ENCODE results near the gene SLC22A23.

SLC22A23 gene

DNA sequence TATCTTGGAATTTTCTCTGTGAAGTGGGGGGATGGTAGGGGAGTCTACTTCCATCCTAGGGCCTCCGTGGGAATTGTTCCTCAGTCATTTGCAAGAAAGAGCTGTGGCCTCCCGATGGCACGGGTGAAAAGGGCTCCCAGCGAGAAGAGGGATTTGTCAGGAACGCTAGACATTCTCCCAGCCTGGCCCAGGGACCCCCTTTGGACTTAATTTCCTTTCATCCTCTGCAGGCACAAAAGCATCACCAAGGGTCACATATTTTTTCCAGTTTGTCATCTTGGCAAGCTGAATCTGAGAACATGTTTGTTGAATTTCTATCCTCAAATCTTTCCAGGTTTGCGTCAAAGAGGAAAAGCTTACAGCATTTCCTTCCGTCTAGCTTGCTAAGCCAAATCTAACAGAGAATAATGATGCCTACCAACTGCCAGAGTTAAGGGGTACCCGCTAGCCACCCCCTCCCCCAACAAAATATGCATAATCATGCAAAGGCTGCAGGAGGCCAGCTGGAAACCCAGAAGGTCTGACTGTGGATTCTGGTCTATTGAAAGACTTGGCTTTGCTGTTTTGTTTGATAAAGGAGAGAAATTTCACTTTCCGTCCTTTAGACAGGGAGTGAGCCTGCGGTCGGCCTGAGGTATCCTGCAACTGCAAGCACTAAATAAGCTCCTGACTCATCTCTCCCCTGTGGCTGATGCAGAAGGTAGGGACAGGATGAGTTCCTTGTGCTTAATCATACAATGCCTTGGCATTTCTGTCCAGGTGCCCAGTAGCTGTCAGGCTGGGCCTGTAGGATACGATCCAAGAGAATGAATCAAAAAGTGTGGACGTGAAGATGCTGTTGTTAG, 175.0 kb downstream of the SLC22A23 start:
- no peak for TF ChIP-seq ZNF146 (tag by site-specific recombination; IDR thresholded peaks at IDR 0.05)
- TF ChIP-seq ZNF707 (tag by site-specific recombination; IDR thresholded peaks at IDR 0.05), result no peak
- TF ChIP-seq GLIS2 (tag by site-specific recombination; IDR thresholded peaks at IDR 0.05), result no peak
- TF ChIP-seq, protein P1, sequence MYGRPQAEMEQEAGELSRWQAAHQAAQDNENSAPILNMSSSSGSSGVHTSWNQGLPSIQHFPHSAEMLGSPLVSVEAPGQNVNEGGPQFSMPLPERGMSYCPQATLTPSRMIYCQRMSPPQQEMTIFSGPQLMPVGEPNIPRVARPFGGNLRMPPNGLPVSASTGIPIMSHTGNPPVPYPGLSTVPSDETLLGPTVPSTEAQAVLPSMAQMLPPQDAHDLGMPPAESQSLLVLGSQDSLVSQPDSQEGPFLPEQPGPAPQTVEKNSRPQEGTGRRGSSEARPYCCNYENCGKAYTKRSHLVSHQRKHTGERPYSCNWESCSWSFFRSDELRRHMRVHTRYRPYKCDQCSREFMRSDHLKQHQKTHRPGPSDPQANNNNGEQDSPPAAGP (tag by site-specific recombination; IDR thresholded peaks at IDR 0.05), result no peak
- TF ChIP-seq IKZF3 (tag by site-specific recombination; IDR thresholded peaks at IDR 0.05), result no peak
- no peak for TF ChIP-seq ZNF658 (tag by site-specific recombination; IDR thresholded peaks at IDR 0.05)
- TF ChIP-seq, protein P2, sequence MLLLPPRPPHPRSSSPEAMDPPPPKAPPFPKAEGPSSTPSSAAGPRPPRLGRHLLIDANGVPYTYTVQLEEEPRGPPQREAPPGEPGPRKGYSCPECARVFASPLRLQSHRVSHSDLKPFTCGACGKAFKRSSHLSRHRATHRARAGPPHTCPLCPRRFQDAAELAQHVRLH (tag by site-specific recombination; IDR thresholded peaks at IDR 0.05), result no peak
- no peak for TF ChIP-seq ZNF214 (tag by site-specific recombination; IDR thresholded peaks at IDR 0.05; ENCODE audit: borderline replicate concordance)
- TF ChIP-seq ZNF571 (tag by site-specific recombination; IDR thresholded peaks at IDR 0.05), result no peak
- no peak for TF ChIP-seq GLI2 (tag by site-specific recombination; IDR thresholded peaks at IDR 0.05; ENCODE audit: borderline replicate concordance, low read depth)
- H3K36me3 ChIP-seq (ENCODE audit: control insufficient read depth in 2 of 2, insufficient read depth in 1 of 2, low read length in 2 of 2), result peaks cover 5 to 38% of the 10 kb centered on the region in 2 experiments; a peak in 2 of 3 replicates
- POLR2A ChIA-PET, result interaction anchor here (0.5 to 1.0 kb wide), 2 partner anchors 10 to 108 kb away, joined by 3 to 6 read pairs; no protein-coding TSS in a partner anchor
- CTCF ChIA-PET, result interaction anchor here (0.6 to 4.6 kb wide), 17 partner anchors 9 to 696 kb away, joined by 3 to 61 read pairs (median 3); partner anchors contain the start of gene SLC22A23
- no peaks in the 10 kb centered on the region for H3K9me3 ChIP-seq (ENCODE audit: control insufficient read depth, insufficient read depth, low read depth, low read length)
- H3K4me3 ChIP-seq (ENCODE audit: low read depth, low read length), result no peak overlapping the region
- H3K27ac ChIP-seq (ENCODE audit: extremely low read depth, low read depth, low read length), result no peak overlapping the region
- H3K4me1 ChIP-seq (ENCODE audit: control insufficient read depth, insufficient read depth, low read length), result no peaks in the 10 kb centered on the region

DNA sequence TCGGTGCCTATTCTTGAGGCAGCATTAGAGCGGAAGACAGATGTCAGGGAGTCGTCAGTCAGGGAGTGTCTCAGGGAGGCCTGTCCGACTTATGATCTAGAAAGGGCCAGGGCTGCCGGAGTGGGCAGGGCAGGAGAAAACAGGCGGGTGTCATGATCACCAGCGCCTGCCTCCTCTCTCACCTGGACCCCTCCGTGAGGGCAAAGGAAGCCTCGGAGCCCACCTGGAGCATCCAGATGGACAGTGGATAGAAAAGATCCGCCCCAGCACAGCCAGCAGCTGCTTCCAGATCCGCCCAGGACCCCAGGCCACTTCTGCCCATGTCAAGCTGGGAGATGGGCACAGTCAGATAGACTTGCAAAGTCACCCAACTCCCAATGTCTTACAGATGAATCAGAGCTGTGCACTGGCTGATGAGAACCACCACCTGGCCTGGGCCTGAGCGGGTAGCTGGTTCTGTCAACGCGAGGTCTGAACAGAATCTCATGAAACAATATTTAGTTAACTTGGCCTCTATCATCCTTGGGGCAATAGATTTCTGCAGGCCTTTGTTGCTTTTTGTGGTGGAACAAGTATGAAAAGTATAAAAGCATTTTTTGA, 175.9 kb downstream of the SLC22A23 start:
- Histone ChIP-seq H3K27ac (ENCODE audit: extremely low read depth, low read depth, low read length) (no peak overlapping the region), H3K4me1 (ENCODE audit: control insufficient read depth, insufficient read depth, low read length) (no peaks in the 10 kb centered on the region), H3K4me3 (ENCODE audit: low read depth, low read length) (no peak overlapping the region), H3K9me3 (ENCODE audit: control insufficient read depth, insufficient read depth, low read depth, low read length) (no peaks in the 10 kb centered on the region), H3K36me3 (ENCODE audit: control insufficient read depth in 2 of 2, insufficient read depth in 1 of 2, low read length in 2 of 2) (peaks cover 1 to 36% of the 10 kb centered on the region in 2 experiments; a peak in 2 of 3 replicates)
- TF ChIP-seq, protein P3, sequence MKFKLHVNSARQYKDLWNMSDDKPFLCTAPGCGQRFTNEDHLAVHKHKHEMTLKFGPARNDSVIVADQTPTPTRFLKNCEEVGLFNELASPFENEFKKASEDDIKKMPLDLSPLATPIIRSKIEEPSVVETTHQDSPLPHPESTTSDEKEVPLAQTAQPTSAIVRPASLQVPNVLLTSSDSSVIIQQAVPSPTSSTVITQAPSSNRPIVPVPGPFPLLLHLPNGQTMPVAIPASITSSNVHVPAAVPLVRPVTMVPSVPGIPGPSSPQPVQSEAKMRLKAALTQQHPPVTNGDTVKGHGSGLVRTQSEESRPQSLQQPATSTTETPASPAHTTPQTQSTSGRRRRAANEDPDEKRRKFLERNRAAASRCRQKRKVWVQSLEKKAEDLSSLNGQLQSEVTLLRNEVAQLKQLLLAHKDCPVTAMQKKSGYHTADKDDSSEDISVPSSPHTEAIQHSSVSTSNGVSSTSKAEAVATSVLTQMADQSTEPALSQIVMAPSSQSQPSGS (tag by site-specific recombination; IDR thresholded peaks at IDR 0.05; ENCODE audit: low read depth), result no peak
- no peak for TF ChIP-seq ZNF37A (tag by site-specific recombination; IDR thresholded peaks at IDR 0.05)
- no peak for TF ChIP-seq GLI4 (tag by site-specific recombination; IDR thresholded peaks at IDR 0.05)
- no peak for TF ChIP-seq ZNF223 (tag by site-specific recombination; IDR thresholded peaks at IDR 0.05)
- no peak for TF ChIP-seq BCL11B (tag by site-specific recombination; IDR thresholded peaks at IDR 0.05; ENCODE audit: low read depth)
- no peak for TF ChIP-seq MZF1 (tag by site-specific recombination; IDR thresholded peaks at IDR 0.05; ENCODE audit: borderline replicate concordance)
- ChIA-PET POLR2A (interaction anchor here (0.6 to 1.0 kb wide), 2 partner anchors 9 to 606 kb away, joined by 3 to 5 read pairs; no protein-coding TSS in a partner anchor), CTCF (interaction anchor here (0.6 to 4.6 kb wide), 10 partner anchors 11 to 651 kb away, joined by 3 to 61 read pairs (median 3); no protein-coding TSS in a partner anchor)

DNA sequence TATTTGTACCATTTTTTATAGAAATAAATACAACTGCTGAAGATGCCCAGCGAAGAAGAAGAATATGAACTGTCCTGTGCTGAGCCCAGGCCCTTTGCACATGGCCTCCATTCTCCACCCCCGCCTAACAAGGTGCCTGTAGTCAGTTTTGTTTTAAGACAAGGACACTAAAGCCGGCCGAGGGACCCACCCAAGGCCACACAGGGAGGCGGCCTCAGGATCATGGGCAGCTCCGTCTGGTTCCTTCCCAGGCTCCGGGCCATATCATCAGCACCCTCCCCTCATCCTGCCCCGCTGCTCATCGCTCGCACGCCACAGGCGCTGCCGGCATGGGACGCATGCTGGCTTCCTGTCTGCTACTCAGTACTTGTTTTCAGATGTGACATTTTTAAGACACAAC, 176.8 kb downstream of the SLC22A23 start:
- H3K4me1 ChIP-seq (ENCODE audit: control insufficient read depth, insufficient read depth, low read length), result no peaks in the 10 kb centered on the region
- no peak overlapping the region for H3K27ac ChIP-seq (ENCODE audit: extremely low read depth, low read depth, low read length)
- no peak overlapping the region for H3K4me3 ChIP-seq (ENCODE audit: low read depth, low read length)
- H3K9me3 ChIP-seq (ENCODE audit: control insufficient read depth, insufficient read depth, low read depth, low read length), result no peaks in the 10 kb centered on the region
- ChIA-PET POLR2A (interaction anchor here (0.6 kb wide), 1 partner anchor 607 kb away, joined by 5 read pairs; no protein-coding TSS in a partner anchor), CTCF (interaction anchor here (0.6 to 4.6 kb wide), 32 partner anchors 14 to 790 kb away, joined by 3 to 61 read pairs (median 4); no protein-coding TSS in a partner anchor)
- TF ChIP-seq SCRT2 (tag by site-specific recombination; IDR thresholded peaks at IDR 0.05) (peak; percentile 35; the same call in 1 of the 2 replicates), IKZF3 (tag by site-specific recombination; IDR thresholded peaks at IDR 0.05) (no peak), ZNF623 (tag by site-specific recombination; IDR thresholded peaks at IDR 0.05) (peak; percentile 69)
- peaks cover 0 to 33% of the 10 kb centered on the region in 2 experiments; a peak in 2 of 3 replicates for H3K36me3 ChIP-seq (ENCODE audit: control insufficient read depth in 2 of 2, insufficient read depth in 1 of 2, low read length in 2 of 2)
